ENCODE data around the gene UGT1A6. TPM values are rescaled to one million over a fixed set of nuclear protein-coding genes. Genes with fewer than 3 reads are reported as not detected.

The UGT1A6 gene
- total and polyA plus RNA-seq, 2 donors from 2014 or later = 43.7 to 110 TPM

Other genes starting within 250 kb of the UGT1A6 start
- 51.6 TPM for gene USP40, start 126.1 kb upstream of the UGT1A6 start, total RNA-seq
- gene USP40, start 126.1 kb upstream of the UGT1A6 start, polyA plus RNA-seq (ENCODE audit: insufficient read depth, low read depth, low replicate concordance) = 28.5 TPM
- gene UGT1A8, start 75.3 kb upstream of the UGT1A6 start, total RNA-seq = not detected
- 30.0 TPM for gene UGT1A8, start 75.3 kb upstream of the UGT1A6 start, polyA plus RNA-seq (ENCODE audit: insufficient read depth, low read depth, low replicate concordance)
- gene UGT1A10, start 56.4 kb upstream of the UGT1A6 start, total RNA-seq = not detected
- 6.6 TPM for gene UGT1A10, start 56.4 kb upstream of the UGT1A6 start, polyA plus RNA-seq (ENCODE audit: insufficient read depth, low read depth, low replicate concordance)
- 1.4 TPM for gene UGT1A9, start 21.0 kb upstream of the UGT1A6 start, total RNA-seq
- gene UGT1A9, start 21.0 kb upstream of the UGT1A6 start, polyA plus RNA-seq (ENCODE audit: insufficient read depth, low read depth, low replicate concordance) = 414 TPM
- gene UGT1A7, start 11.0 kb upstream of the UGT1A6 start, total RNA-seq = 0.35 TPM
- 1.3 TPM for gene UGT1A7, start 11.0 kb upstream of the UGT1A6 start, polyA plus RNA-seq (ENCODE audit: insufficient read depth, low read depth, low replicate concordance)
- 2.1 TPM for gene UGT1A5, start 20.0 kb downstream of the UGT1A6 start, total RNA-seq
- gene UGT1A5, start 20.0 kb downstream of the UGT1A6 start, polyA plus RNA-seq (ENCODE audit: insufficient read depth, low read depth, low replicate concordance) = not detected
- 1.1 TPM for gene UGT1A4, start 25.8 kb downstream of the UGT1A6 start, total RNA-seq
- 0.84 TPM for gene UGT1A4, start 25.8 kb downstream of the UGT1A6 start, polyA plus RNA-seq (ENCODE audit: insufficient read depth, low read depth, low replicate concordance)
- 0.57 TPM for gene UGT1A3, start 36.2 kb downstream of the UGT1A6 start, total RNA-seq
- gene UGT1A3, start 36.2 kb downstream of the UGT1A6 start, polyA plus RNA-seq (ENCODE audit: insufficient read depth, low read depth, low replicate concordance) = 0.47 TPM
- gene UGT1A1, start 67.4 kb downstream of the UGT1A6 start, total RNA-seq = 1.4 TPM
- 3.6 TPM for gene UGT1A1, start 67.4 kb downstream of the UGT1A6 start, polyA plus RNA-seq (ENCODE audit: insufficient read depth, low read depth, low replicate concordance)
- not detected for gene MROH2A, start 85.4 kb downstream of the UGT1A6 start, total RNA-seq
- gene MROH2A, start 85.4 kb downstream of the UGT1A6 start, polyA plus RNA-seq (ENCODE audit: insufficient read depth, low read depth, low replicate concordance) = 1.8 TPM
- 0.94 TPM for gene HJURP, start 161.6 kb downstream of the UGT1A6 start, total RNA-seq
- gene HJURP, start 161.6 kb downstream of the UGT1A6 start, polyA plus RNA-seq (ENCODE audit: insufficient read depth, low read depth, low replicate concordance) = not detected
- gene TRPM8, start 224.5 kb downstream of the UGT1A6 start, total RNA-seq = 2.5 TPM
- not detected for gene TRPM8, start 224.5 kb downstream of the UGT1A6 start, polyA plus RNA-seq (ENCODE audit: insufficient read depth, low read depth, low replicate concordance)